Gastroesophageal sphincter (tissue), 4 donors: ENCODE measurements around the gene PCDH15. TPM values are rescaled to one million over a fixed set of nuclear protein-coding genes. Genes with fewer than 3 reads are reported as not detected.

Experiments
- ATAC-seq: fragments of 150-250 bp; one replicate; pipeline ENCODE4 v1.9.1; 2016; ENCODE audit warnings: mild to moderate bottlenecking, moderate library complexity
- H3K27ac ChIP-seq, 4 donors: fragments of 200-600 bp; sonication (generic) in 3 of 4; 1 replicate in 3 of 4; 2 replicates in 1 of 4; pipeline ENCODE4 v1.5.1; 2016 to 2019
- H3K27me3 ChIP-seq: fragments of 200-600 bp; sonication (generic); one replicate; pipeline ENCODE4 v1.5.1; 2019
- H3K36me3 ChIP-seq, 2 donors: fragments of 200-600 bp; sonication (generic); one replicate each; pipeline ENCODE4 v1.5.1; 2019; ENCODE audit warnings: control low read depth in 1 of 2
- H3K4me1 ChIP-seq, 3 donors: fragments of 200-600 bp; sonication (generic); 1 replicate in 2 of 3; 2 replicates in 1 of 3; pipeline ENCODE4 v1.5.1; 2016 to 2019; ENCODE audit warnings: control low read depth in 2 of 3
- H3K4me3 ChIP-seq, 2 donors: fragments of 200-600 bp; sonication (generic); one replicate each; pipeline ENCODE4 v1.5.1; 2019; ENCODE audit warnings: mild to moderate bottlenecking in 1 of 2, moderate library complexity in 1 of 2
- H3K9me3 ChIP-seq, 3 donors: fragments of 200-600 bp; sonication (generic); one replicate each; pipeline ENCODE4 v1.5.1; 2017 to 2019; ENCODE audit warnings: control low read depth in 2 of 3
- CTCF ChIP-seq, 4 experiments: fragments of 200-600 bp in 2 of 4; fragments of 450-650 bp in 2 of 4; sonication (generic) in 1 of 4; IDR thresholded peaks; one replicate each; pipeline ENCODE4 v1.5.1; 2017 to 2019; ENCODE audit warnings: antibody characterized with exemption in 4 of 4, mild to moderate bottlenecking in 2 of 4, moderate library complexity in 2 of 4
- EP300 ChIP-seq: sonication (generic); formaldehyde crosslinking; IDR thresholded peaks from one replicate; pipeline ENCODE4 v1.6.1; 2017; ENCODE audit warnings: antibody characterized with exemption, mild to moderate bottlenecking
- POLR2A ChIP-seq, 2 donors: fragments of 450-650 bp; IDR thresholded peaks; one replicate each; pipeline ENCODE4 v1.6.1; 2017; ENCODE audit warnings: antibody characterized with exemption in 2 of 2, mild to moderate bottlenecking in 2 of 2, moderate library complexity in 1 of 2
- POLR2AphosphoS5 ChIP-seq: sonication (generic); formaldehyde crosslinking; IDR thresholded peaks from one replicate; pipeline ENCODE4 v1.6.1; 2017; ENCODE audit warnings: antibody characterized with exemption
- WGBS, 2 donors: methylation state at CpG; one replicate each; pipeline ENCODE4 v1.1.5; 2018; ENCODE audit warnings: low coverage in 1 of 2; 5-methylcytosine and 5-hydroxymethylcytosine counted together
- total RNA-seq, 4 donors: library from RNA; depleted of rRNA; stranded (reverse); fragments of >200 nt; gene quantifications; one replicate each; pipeline ENCODE4 v1.1.0, GENCODE V29; 2016

Gene PCDH15
- total RNA-seq, 4 donors from 2014 or later: 0.10 to 0.50 (median 0.27) TPM; not detected in 1

DNA sequence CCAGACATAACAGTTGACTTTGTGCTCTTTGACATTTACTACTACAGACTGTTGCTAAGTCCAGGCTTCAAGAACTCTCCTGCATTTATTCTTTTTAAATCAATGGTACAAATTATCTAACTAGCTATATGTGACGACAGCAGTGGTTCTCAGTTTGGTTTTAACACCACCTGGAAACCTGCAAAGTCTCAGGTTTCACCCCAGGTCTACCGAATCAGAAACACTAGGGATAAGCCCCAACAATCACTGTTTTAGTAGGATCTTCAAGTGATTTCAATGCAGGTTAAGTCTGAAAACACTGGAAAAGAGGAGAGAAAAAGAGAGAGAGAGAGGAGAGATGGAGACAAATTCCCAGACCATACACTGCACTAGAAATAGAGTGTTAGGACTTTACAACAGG is 519.0 kb downstream of the PCDH15 start:
- no peaks in the 10 kb centered on the region for H3K36me3 ChIP-seq
- no peak overlapping the region for H3K27ac ChIP-seq
- ATAC-seq: no peak
- no peaks in the 10 kb centered on the region for H3K9me3 ChIP-seq
- H3K4me1 ChIP-seq: no peaks in the 10 kb centered on the region
- WGBS, 2 donors: 31 to 70% methylated on average over 2 of the region's 2 CpGs
- no peaks in the 10 kb centered on the region for H3K27me3 ChIP-seq
- no peak for TF ChIP-seq POLR2A (IDR thresholded peaks at IDR 0.05)
- no peak for TF ChIP-seq CTCF (IDR thresholded peaks at IDR 0.05)
- no peak for TF ChIP-seq EP300
- no peak for TF ChIP-seq POLR2AphosphoS5
- no peak overlapping the region for H3K4me3 ChIP-seq

DNA sequence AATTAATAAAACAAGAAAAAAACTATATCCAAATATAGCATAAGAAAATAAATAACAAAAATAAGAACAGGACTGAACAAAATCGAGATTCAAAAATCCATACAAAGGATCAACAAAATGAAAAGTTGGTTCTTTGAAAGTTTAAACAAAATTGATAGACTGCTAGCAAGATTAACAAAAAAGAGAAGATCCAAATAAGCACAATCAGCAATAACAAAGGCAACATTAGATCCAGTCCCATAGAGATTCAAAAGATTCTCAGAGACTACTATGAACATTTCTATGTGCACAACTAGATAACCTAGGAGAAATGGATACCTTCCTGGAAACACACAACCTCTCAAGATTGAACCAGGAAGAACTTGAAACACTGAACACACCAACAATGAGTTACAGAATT is 534.6 kb downstream of the PCDH15 start:
- Histone ChIP-seq H3K4me3 (no peak overlapping the region), H3K27me3 (no peaks in the 10 kb centered on the region), H3K4me1 (no peaks in the 10 kb centered on the region), H3K36me3 (no peaks in the 10 kb centered on the region), H3K27ac (no peak overlapping the region), H3K9me3 (no peaks in the 10 kb centered on the region)
- ATAC-seq: no peak
- no peak for TF ChIP-seq EP300
- no peak for TF ChIP-seq POLR2A (IDR thresholded peaks at IDR 0.05)
- TF ChIP-seq POLR2AphosphoS5: no peak
- no peak for TF ChIP-seq CTCF (IDR thresholded peaks at IDR 0.05)
- WGBS, 2 donors: 64 to 67% methylated on average over 1 of the region's 1 CpG

GRCh38 chr10:54262726-54263125 is 538.3 kb downstream of the PCDH15 start:
- WGBS, 2 donors: 40% methylated on average over 1 of the region's 5 CpGs; no CpG with 5 or more reads in 1 of the 2 donors
- ATAC-seq: no peak
- H3K27me3 ChIP-seq: no peaks in the 10 kb centered on the region

DNA sequence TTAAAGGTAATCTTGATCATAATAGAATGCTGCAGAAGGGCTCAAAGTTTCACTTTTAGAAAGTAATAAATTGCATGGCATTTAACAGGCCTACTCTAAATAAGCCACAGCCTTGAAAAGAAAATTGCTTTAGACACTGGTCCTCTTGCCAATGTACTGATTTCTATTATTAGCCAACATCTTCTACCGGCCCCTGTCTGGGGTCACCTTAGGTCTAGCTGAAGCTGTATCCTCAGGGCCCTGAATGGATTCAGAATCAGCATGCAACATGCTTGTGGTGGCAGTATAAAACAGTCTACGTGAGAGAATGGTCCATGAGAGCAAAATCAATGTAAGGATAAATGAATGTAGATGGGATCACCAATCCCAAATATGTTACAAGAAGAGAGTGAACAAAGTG is 541.9 kb downstream of the PCDH15 start:
- Histone ChIP-seq H3K27ac (no peak overlapping the region), H3K27me3 (no peaks in the 10 kb centered on the region), H3K4me3 (no peak overlapping the region), H3K36me3 (no peaks in the 10 kb centered on the region), H3K9me3 (no peaks in the 10 kb centered on the region), H3K4me1 (no peaks in the 10 kb centered on the region)
- WGBS, 2 donors: 44 to 52% methylated on average over 2 of the region's 2 CpGs
- TF ChIP-seq EP300 (no peak), CTCF (IDR thresholded peaks at IDR 0.05) (no peak), POLR2A (IDR thresholded peaks at IDR 0.05) (no peak), POLR2AphosphoS5 (no peak)
- no peak for ATAC-seq

More at GRCh38 chr10:54262726-54263125, 538.3 kb downstream of the PCDH15 start:
- TF ChIP-seq POLR2A (IDR thresholded peaks at IDR 0.05): no peak
- no peak for TF ChIP-seq EP300
- no peak for TF ChIP-seq POLR2AphosphoS5
- TF ChIP-seq CTCF (IDR thresholded peaks at IDR 0.05): no peak
- Histone ChIP-seq H3K4me1 (no peaks in the 10 kb centered on the region), H3K27ac (no peak overlapping the region), H3K4me3 (no peak overlapping the region), H3K9me3 (no peaks in the 10 kb centered on the region), H3K36me3 (no peaks in the 10 kb centered on the region)

DNA sequence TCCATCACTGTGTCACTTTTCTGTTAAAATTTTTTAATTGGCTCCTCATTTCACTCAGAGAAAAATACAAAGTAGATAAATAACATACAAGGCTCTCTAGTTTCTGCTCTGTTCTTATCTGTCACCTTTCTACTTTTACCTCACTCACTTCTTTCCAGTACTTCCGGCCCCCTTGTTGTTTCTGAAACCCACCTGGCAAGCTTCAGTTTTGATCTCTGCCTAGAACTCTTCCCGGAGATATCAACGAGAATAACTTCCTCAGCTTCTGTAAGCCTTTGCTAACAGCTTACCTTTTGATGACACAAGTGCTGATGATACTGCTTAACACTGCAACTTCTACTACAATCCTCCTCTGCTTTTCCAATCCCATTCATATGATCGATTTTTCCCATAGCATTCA is 566.2 kb downstream of the PCDH15 start:
- Histone ChIP-seq H3K9me3 (peaks cover 0 to 11% (median 0%) of the 10 kb centered on the region in 3 donors), H3K4me1 (no peaks in the 10 kb centered on the region), H3K27me3 (no peaks in the 10 kb centered on the region), H3K4me3 (no peak overlapping the region), H3K36me3 (no peaks in the 10 kb centered on the region), H3K27ac (no peak overlapping the region)
- no peak for ATAC-seq
- TF ChIP-seq POLR2A (IDR thresholded peaks at IDR 0.05) (no peak), CTCF (IDR thresholded peaks at IDR 0.05) (no peak), EP300 (no peak), POLR2AphosphoS5 (no peak)
- 39 to 74% methylated on average over 3 to 4 of the region's 4 CpGs for WGBS, 2 donors
